ENCODE measurements around the gene CRYL1. TPM values are rescaled to one million over a fixed set of nuclear protein-coding genes. Genes with fewer than 3 reads are reported as not detected.

The CRYL1 gene
- polyA plus RNA-seq, 4 donors, result 119 to 146 (median 133) TPM

DNA sequence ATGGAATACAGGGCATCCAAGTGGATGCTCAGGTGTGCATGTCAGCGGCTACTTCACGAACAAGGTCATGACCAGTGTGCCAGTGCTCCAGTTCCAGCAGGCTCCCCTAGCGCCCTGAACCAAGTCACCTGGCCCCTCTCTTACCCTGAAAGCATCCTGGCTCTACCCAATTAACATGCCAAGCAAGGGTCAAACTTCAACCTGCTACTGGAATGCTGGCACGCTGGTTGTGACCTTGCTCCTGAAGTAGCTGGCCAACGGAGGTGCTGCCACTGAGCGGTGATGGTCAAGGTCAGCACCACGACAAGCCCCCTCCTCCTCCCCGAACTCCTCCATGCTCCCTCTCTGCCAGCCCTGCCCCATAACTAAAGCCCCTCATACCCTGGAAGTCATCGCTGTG is 96.0 kb downstream of the CRYL1 start:
- DNase-seq (ENCODE audit: low read depth in 4 of 4, low spot score in 2 of 4), result no peak

DNA sequence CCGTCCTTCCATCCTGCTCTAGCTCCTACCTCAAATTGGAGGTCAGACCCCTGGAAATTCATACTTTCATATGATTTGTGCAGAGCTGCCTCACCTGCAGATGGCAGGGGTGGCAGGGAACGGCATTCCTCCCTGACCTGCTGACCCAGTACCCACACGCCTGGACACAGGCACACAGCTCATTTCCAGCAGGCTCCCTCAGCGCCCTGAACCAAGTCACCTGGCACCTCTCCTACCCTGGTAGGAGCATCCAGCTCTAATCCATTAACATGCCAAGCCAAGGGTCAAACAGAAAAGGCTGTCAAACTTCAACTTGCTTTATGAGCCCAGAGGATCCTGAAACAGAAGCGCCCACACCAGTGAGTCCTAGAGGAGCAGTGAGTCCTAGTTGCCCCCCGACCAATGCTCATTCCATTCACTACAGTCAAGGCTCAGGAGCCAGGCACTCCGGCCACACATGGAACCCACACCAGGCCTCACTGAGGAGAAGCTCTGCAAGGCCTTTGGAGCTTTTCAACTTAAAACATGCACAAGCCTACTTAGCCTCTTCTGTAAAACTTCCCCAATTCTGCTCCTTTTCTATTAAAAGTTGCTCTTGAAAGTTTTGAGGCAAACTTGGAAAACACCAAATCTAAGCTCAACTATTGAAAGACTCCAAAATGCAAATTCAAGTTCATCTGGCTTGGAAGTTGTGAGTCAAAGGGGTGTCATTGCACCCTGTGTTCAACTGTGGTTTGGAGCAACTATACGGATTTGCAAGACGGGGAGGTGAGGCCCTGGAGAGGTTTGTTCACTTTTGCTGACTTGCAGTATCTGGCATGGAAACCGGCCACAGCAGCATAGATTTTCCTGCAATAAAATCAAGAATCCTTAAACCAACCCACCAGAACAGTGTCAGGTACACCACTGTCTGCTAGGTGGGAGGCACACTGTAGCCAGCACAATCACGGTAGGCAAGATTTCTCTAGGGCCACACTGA is 96.7 kb downstream of the CRYL1 start:
- DNase-seq (ENCODE audit: low read depth in 4 of 4, low spot score in 2 of 4), result no peak

DNA sequence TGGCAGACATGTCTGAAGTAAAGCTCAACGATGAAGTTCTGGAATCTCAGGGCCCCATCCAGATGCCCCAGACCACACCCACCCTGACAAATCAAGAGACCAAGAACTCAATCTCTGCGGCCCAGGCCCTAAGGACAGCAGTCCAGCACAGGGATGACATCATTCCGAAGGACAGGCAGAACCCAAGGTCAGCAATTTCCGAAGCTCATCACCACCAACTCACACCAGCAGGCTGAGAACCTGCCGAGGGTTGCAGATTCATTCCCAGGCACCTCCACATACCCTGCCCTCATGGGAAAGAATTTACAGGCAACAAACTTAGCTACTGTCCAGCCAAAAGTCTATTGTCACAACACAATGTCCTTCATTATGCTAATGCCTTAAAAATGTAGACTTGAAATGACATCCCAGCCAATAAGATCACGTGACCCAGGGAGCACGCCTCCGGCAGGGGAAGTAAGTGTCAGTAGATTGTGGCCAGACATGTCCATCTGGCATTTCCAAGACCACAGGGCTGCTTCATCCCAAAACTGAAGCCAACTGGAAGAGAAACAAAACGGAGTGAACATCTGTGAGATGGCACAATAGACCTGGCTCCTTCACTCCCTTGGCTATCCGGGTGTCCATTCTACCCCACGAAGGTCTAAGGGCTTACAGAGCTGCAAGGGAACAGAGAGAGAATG is 98.8 kb downstream of the CRYL1 start:
- no peak for DNase-seq (ENCODE audit: low read depth in 4 of 4, low spot score in 2 of 4)

DNA sequence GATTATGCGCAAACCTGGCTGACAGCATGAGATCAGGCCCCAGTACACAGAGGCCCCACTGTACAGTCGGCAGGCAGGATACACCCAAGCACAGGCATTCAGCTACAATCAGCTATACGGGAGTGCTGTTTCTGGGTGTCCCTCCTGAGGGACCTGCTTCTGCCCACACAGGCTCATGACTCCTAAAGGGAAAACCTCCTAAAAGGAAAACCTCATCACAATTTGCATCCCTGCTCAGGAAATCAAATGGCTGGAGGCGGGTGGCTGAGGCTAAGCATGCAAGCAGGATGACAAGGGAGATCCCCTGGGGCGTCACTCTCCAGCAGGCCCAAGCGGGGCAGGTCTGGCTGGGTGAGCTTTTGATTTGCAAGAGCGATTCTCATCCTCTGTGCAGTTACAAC is 99.8 kb downstream of the CRYL1 start:
- DNase-seq (ENCODE audit: low read depth in 4 of 4, low spot score in 2 of 4), result no peak

DNA sequence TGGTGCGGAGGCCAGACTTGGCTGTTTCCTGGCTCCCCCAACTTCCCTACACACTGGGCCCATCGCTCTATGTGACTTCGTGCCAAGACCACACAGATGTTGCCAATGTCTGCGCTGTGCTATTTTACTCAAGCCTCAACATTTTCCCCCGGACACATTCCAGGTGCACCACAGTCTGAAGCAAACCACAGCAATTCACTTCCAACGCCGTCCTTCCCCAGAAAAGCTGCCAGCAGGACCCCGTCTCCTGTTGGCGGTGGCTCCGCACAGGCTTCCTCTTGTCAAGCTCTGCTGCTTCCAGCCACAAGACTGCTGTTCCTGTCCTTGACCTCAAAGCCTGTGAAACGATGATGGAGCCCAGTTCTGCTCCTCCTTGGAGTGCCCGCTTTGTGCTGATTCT is 100.7 kb downstream of the CRYL1 start:
- DNase-seq (ENCODE audit: low read depth in 4 of 4, low spot score in 2 of 4), result no peak

DNA sequence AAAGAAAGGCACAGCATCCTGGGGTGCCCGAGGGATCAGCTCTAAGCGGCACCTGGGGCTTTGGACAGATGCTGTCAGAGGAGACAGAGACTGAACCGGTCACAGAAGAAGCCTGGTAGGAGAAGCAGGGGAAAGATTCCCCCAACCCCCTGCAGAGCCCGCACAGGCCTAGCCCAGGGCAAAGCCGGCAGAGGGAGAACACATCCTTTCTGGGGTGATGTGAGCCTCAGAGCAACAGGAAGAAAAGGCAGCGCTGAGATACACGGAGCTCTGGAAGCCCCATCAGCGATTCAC is 101.2 kb downstream of the CRYL1 start:
- DNase-seq (ENCODE audit: low read depth in 4 of 4, low spot score in 2 of 4), result no peak

DNA sequence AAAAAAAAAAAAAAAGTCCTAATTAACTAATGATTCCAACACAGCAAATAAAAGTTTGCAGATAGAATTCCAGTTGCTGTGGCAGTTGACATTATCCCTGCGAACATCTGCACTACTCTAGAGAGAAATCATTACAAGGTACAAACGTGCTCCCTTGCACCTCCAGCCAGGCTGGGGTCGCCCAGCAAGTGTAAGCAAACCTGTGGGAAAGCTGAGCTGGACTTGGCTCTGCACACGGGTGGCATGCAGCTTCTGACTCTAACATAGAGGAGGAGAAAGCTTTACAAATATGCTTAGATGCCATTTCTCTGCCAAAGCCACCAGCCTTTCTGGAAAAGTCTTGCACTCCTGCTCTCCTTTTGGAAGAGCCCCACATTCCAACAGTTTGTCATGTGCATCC is 103.3 kb downstream of the CRYL1 start:
- no peak for DNase-seq (ENCODE audit: low read depth in 4 of 4, low spot score in 2 of 4)

DNA sequence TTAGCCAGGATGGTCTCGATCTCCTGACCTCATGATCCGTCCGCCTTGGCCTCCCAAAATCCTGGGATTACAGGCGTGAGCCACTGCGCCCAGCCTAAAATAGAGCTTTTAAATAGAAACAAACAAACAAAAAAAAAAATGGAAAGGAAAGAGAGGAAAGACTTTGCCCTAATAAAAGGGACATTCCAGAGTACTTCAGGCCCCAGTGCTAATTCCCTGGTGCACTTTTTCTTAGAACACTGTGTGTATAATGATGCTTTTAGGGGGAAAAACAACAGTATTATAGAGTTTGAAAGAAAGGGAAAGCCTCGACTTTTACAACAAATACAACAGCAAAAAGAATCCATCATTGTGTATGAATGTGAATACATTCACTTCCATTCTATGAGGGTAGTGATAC is 104.7 kb downstream of the CRYL1 start:
- no peak for DNase-seq (ENCODE audit: low read depth in 4 of 4, low spot score in 2 of 4)

DNA sequence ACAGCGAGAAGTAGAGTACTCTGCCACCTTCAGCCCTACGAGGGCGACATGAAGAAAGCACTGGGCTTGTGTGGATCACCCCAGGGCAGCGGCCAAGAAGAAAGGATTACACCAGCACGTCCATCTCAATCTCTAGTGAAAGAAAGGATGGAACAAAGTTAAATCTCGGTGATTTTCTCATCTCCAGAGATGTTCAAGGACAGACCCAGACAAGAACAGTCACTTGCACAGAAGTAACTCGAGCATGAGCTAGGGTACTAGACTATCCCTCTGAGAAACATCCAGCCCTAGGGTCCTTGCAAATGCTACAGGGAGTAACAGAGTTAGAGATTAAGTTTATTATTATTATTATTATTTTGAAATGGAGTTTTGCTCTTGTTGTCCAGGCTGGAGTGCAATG is 106.7 kb downstream of the CRYL1 start:
- DNase-seq (ENCODE audit: low read depth in 4 of 4, low spot score in 2 of 4), result no peak

DNA sequence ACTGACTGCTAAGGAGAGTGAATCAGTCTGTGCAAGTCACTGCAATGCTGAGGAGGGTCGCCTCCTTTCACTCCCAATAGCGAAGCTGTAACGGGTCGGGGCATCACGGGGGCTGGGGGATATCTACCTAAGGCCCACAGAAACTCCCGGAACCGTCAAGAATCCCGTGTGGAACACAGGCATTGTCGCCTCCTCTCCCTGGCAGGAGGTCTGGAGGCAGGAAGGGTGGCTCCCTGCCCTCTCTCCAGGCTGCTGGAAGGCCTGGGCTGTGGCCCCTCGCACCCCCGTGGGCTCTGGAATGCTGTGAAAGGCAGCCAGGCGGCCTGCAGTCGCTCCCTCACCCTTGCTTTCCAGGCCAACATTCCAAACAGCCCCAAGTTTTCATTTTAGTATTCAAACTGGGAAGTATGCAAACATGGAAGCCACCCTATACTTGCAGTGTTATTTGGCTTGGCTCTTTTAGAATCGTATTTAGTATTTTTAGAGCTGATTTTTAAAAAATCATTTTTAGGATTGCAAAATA is 109.4 kb downstream of the CRYL1 start:
- no peak for DNase-seq (ENCODE audit: low read depth in 4 of 4, low spot score in 2 of 4)

DNA sequence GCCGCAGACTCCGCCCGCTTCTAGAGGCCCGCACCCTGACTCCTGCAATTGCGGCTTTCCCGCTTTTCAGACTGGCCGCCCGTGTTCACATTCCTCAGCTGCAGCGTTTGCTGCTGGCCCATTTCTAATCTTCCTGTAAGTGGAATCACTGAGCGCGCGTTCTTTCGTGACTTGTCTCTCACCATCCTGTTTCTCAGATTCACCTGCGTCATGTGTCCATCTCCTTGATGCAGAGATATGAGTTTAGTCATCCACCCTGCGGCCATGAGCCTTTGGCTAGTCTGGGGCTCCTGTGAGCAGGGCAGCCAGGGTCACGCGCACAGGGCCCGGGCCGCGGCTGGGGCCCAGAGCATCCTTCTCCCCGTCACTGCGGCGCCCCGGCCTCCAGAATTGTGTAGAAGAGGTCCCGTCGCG is 110.0 kb downstream of the CRYL1 start:
- no peak for DNase-seq (ENCODE audit: low read depth in 4 of 4, low spot score in 2 of 4)

DNA sequence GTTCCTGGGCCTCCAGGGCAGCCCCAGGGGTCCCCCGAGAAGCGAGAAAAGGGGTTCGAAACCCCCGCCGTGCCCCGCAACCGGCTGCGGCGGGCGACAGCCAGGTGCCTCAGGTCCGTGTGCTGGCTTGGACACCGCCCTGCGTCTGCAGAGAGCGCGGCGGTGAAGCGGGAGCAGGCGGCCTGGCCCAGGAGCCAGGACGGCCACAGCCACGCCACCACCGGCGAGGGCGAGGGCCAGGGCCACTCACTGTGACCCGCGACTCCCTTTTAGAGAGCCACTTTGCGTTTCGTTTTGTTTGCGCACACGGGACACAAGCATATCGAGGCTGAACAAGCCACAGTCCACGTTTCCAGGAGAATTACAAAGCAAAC is 110.4 kb downstream of the CRYL1 start:
- DNase-seq (ENCODE audit: low read depth in 4 of 4, low spot score in 2 of 4), result no peak

DNA sequence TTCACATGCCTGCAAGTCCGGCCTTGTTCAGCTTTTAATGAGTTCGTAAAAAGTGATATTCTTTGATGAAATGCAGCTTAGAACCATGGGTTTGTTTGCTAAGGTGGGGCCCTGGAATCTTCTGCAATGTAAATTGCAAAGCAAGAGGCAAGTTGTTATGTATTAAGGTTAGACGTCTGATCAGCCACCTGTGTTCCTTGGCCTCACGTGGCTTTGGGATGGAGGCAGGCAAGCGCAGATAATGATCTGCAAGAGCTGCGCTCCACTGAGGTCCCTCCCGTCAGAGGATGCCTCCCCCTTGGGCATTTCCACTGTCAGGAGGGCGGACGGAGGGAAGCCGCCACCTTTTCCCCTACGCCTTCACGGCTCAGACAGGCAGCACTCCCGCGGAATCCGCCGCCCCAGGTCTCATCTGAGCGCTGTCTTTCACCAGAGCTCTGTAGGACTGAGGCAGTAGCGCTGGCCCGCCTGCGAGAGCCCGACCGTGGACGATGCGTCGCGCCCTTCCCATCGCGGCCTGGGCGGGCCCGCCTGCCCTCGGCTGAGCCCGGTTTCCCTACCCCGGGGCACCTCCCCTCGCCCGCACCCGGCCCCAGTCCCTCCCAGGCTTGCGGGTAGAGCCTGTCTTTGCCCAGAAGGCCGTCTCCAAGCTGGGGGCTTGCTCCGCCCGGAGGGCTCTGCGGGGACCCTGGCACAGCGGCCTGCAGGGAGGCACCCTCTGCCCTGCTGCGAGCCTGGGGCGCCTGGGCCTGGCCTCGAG is 110.9 kb downstream of the CRYL1 start:
- no peak for DNase-seq (ENCODE audit: low read depth in 4 of 4, low spot score in 2 of 4)

DNA sequence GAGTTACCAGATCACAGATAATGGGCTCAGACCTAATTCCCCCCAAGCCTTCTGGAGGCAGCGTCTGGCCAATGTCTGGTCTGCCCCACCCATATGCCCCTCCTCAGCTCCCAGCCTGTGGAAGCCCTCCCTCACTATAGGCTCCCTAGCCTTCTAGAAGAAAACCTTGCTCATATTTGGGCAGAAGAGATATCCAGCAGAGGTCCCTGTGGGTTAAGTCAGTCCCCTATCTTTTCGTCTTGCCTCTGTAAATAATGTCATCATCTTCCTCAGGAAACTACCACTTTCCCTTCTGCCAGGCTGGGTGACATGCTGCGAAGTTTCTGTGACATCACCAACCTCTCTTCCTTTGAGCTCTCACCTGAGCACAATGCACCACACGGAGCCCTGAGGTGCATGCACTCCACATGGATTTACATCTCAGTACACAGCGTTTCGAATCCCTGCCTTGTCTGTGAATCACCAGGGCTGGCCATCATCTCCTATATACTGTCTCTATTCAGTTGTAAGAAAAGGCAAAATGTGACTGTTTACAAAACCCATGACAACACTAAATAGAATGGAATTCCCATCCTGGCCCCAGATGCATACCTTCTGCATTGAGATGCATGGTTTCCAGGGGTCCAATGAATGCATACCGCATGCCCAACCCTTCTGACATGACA is 112.8 kb downstream of the CRYL1 start:
- no peak for DNase-seq (ENCODE audit: low read depth in 4 of 4, low spot score in 2 of 4)

DNA sequence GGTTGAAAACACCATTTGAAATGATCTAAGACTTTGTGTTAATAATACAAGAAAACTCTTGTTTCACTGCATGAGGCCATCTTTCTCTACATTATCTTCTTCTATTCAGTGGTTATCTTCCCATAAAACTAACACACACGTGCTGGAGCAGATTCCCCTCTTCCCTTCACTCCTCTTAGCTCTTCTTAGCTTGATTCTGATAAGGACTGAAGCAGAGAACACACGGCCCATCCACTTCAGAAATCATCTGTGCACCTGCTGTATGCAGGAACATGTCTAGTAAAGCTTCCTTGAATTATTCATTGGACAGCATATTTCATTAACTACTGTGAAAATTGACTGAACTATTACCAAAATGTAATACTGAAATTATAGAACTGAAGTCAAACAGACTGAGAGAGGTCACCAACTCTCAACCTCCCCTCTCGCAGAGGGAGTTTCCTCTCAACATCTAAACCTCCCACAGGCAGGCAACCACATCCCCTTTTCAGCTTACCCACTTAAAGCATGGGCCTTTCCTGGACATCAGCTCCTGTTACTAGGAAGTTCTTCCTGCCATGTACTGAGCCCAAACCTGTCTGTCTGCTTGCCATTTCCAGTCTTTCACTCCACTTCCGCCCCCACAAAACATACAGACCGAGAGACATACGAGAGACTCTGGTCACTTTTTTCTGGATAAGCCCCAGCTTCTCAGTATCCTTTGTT is 113.9 kb downstream of the CRYL1 start:
- DNase-seq (ENCODE audit: low read depth in 4 of 4, low spot score in 2 of 4), result no peak

DNA sequence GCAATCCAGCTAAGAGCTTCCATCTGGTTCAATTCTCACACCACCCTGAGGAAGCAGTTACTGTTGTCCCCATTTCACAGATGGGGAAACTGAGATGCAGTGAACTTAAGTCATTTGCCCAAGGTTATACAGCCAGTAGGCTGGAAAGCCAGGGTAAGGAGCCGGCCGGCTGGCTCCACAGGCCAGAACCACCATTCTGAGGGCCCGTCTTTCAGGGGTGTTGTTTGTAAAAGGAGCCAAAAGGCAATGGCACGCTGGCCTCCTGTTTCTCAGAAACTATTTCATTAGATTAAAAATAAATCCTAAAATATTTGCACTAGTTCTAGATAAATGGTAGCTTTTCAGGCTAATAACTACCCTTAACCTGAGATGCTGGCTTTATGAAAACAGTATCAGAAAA is 114.9 kb downstream of the CRYL1 start:
- no peak for DNase-seq (ENCODE audit: low read depth in 4 of 4, low spot score in 2 of 4)

DNA sequence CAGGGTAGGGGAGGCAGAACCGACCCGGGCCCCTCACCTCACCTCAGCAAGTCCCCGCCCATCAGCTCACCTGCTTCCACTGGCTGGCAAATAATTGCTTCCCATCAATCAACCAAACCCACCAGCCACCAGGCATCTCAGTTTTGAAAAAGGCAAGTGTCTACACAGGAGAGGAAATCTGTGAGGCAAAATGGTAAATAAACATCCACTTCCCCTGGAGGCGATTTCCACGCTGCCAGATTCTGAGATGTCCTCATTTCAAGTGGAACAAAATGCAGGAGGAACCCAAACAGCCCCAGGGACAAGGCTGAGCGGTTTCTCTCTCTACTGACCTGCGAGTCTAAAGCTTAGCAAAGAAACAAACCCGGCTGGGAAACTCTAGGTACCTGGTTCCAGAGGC is 117.5 kb downstream of the CRYL1 start:
- DNase-seq (ENCODE audit: low read depth in 4 of 4, low spot score in 2 of 4), result no peak

DNA sequence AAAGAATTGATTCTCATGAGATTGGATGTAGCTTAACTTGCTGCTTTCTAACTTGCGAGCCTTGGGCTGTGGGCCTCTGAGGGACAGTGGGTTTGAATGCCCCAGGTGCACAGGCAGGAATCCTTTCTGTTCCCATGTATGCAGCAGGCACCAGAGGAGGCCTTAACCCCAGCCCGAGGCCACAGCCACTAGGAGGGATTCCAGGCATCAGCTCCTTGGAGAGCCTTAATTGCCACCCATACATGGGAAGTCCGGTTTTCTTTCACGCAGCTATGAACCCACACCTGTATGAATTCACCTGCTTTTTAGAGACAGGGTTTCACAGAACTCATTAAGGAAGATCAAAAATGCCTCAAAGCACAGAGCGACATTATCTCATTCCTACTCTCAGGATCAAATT is 117.9 kb downstream of the CRYL1 start:
- DNase-seq (ENCODE audit: low read depth in 4 of 4, low spot score in 2 of 4), result no peak

DNA sequence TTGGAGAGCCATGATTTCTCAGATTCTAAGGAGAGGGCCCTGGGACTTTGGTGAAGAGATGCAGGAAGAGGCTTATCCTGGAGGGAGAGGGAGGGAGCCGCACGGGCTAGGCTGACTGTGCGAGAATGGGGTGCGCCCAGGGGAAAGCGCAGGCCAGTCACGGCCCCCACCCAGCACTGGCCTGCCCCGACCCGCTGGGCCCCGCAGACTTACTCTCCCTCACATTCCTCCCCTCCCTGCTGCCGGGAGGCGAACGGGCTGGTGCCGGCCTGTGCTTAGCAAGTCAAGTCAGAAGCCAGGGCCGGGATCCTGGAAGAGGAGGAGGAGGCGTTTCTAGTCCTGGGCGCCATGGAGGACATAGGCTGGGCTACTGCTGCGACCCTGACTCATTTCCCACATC is 120.0 kb downstream of the CRYL1 start:
- DNase-seq (ENCODE audit: low read depth in 4 of 4, low spot score in 2 of 4), result no peak

All from left renal cortex interstitium (tissue), 4 donors.